Measurements from ENCODE around the gene LRIG3. TPM values are rescaled to one million over a fixed set of nuclear protein-coding genes. Genes with fewer than 3 reads are reported as not detected.

LRIG3 gene
- total and polyA plus RNA-seq, 2 of the 4 experiments (the other 2 are of a cell fraction), result 26.4 to 71.2 TPM

DNA sequence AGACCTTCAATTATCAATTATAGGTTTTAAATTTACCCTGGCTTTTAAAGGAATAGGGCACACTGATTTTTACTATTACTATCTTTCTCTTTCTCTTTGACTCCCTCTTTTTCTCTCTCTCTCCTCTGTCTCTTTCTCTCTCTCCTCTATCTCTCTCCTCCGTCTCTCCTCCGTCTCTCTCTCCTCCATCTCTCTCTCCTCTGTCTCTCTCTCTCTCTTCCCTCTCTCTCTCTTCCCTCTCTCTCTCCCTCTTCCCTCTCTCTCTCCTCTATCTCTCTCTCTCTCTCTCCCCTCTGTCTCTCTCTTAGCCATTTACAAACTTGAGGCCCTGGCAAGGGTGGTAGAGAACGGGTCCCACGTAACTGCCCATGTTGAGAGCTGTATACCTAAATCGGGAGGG is 62.3 kb downstream of the LRIG3 start:
- H2BK15ac ChIP-seq (ENCODE audit: low read depth, low read length), result no peak overlapping the region
- no peak overlapping the region for H2BK20ac ChIP-seq (ENCODE audit: low read depth, low read length)
- ChIA-PET CTCF (no interaction called here), POLR2A (ENCODE audit: unreplicated experiment) (no interaction called here)
- no peaks in the 10 kb centered on the region for H3K27me3 ChIP-seq (ENCODE audit: control insufficient read depth, insufficient read depth, low read length)
- TF ChIP-seq MAFK (IDR thresholded peaks at IDR 0.05; ENCODE audit: low read depth, low read length) (no peak), MXI1 (IDR thresholded peaks at IDR 0.05; ENCODE audit: borderline replicate concordance, low read depth, low read length) (no peak), SMC3 (IDR thresholded peaks at IDR 0.05; ENCODE audit: low read depth, low read length) (no peak), RAD21 (IDR thresholded peaks at IDR 0.05; ENCODE audit: low read length) (no peak), ELK1 (IDR thresholded peaks at IDR 0.05; ENCODE audit: borderline replicate concordance, low read depth, low read length) (no peak), BHLHE40 (IDR thresholded peaks at IDR 0.05; ENCODE audit: low read depth, low read length) (no peak), MAZ (IDR thresholded peaks at IDR 0.05; ENCODE audit: borderline replicate concordance, low read depth, low read length) (no peak), CEBPB (IDR thresholded peaks at IDR 0.05; ENCODE audit: low read depth, low read length) (no peak), RFX5 (IDR thresholded peaks at IDR 0.05; ENCODE audit: low read depth, low read length) (no peak), CHD1 (IDR thresholded peaks at IDR 0.05; ENCODE audit: low read depth, low read length) (no peak)
- TF ChIP-seq, protein P1, sequence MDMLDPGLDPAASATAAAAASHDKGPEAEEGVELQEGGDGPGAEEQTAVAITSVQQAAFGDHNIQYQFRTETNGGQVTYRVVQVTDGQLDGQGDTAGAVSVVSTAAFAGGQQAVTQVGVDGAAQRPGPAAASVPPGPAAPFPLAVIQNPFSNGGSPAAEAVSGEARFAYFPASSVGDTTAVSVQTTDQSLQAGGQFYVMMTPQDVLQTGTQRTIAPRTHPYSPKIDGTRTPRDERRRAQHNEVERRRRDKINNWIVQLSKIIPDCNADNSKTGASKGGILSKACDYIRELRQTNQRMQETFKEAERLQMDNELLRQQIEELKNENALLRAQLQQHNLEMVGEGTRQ (IDR thresholded peaks at IDR 0.05; ENCODE audit: low read depth, low read length), result no peak
- TF ChIP-seq, protein P2, sequence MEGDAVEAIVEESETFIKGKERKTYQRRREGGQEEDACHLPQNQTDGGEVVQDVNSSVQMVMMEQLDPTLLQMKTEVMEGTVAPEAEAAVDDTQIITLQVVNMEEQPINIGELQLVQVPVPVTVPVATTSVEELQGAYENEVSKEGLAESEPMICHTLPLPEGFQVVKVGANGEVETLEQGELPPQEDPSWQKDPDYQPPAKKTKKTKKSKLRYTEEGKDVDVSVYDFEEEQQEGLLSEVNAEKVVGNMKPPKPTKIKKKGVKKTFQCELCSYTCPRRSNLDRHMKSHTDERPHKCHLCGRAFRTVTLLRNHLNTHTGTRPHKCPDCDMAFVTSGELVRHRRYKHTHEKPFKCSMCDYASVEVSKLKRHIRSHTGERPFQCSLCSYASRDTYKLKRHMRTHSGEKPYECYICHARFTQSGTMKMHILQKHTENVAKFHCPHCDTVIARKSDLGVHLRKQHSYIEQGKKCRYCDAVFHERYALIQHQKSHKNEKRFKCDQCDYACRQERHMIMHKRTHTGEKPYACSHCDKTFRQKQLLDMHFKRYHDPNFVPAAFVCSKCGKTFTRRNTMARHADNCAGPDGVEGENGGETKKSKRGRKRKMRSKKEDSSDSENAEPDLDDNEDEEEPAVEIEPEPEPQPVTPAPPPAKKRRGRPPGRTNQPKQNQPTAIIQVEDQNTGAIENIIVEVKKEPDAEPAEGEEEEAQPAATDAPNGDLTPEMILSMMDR (conservative IDR thresholded peaks at IDR 0.05; ENCODE audit: low read depth, low read length), result no peak
- intact Hi-C loops (cut with micrococcal nuclease) (no loop called here), dilution Hi-C loops (cut with HindIII; ENCODE audit: low sequenced_read_pairs, unreplicated experiment) (no loop called here), in situ Hi-C loops (cut with MboI; ENCODE audit: low sequenced_read_pairs) (no loop called here)
- ATAC-seq (ENCODE audit: low read depth), result no peak
- no peak overlapping the region for H3K27ac ChIP-seq (ENCODE audit: insufficient read depth, low read length)
- H3K56ac ChIP-seq (ENCODE audit: extremely low read depth, insufficient read depth, low read length), result no peak overlapping the region
- H3K9ac ChIP-seq (ENCODE audit: low read depth, low read length), result no peak overlapping the region
- no peaks in the 10 kb centered on the region for H3K9me1 ChIP-seq (ENCODE audit: insufficient read depth, low read length)
- H4K20me1 ChIP-seq (ENCODE audit: insufficient read depth, low read length), result no peaks in the 10 kb centered on the region
- no peak overlapping the region for H3K14ac ChIP-seq (replicated peaks; ENCODE audit: low read depth, low read length)
- no peak overlapping the region for H2BK5ac ChIP-seq (ENCODE audit: low read depth, low read length, poor library complexity, severe bottlenecking)
- H3K4me3 ChIP-seq (ENCODE audit: insufficient read depth, low read depth, low read length), result no peak overlapping the region
- H3K36me3 ChIP-seq (ENCODE audit: control insufficient read depth, insufficient read depth, low read length), result no peaks in the 10 kb centered on the region
- H3K79me1 ChIP-seq (ENCODE audit: low read depth in 1 of 2, low read length in 2 of 2), result no peaks in the 10 kb centered on the region
- no peak overlapping the region for H3K4ac ChIP-seq (ENCODE audit: low read depth, low read length)
- H2AK9ac ChIP-seq (replicated peaks; ENCODE audit: low read depth, low read length, poor library complexity), result no peak overlapping the region
- no peak for DNase-seq
- no peak overlapping the region for H2AK5ac ChIP-seq (ENCODE audit: low read depth, low read length)
- no peak overlapping the region for H3K18ac ChIP-seq (ENCODE audit: low read depth, low read length)
- H4K91ac ChIP-seq (ENCODE audit: insufficient read depth, low read depth, low read length), result no peak overlapping the region
- no TSS peak for BruUV-seq (replicated peaks)
- H2BK120ac ChIP-seq (ENCODE audit: low read depth, low read length), result no peak overlapping the region
- no peak overlapping the region for H2AFZ ChIP-seq (replicated peaks; ENCODE audit: low read length, poor library complexity)
- no peaks in the 10 kb centered on the region for H3K9me3 ChIP-seq (ENCODE audit: control insufficient read depth, insufficient read depth, low read length)
- H4K8ac ChIP-seq (ENCODE audit: low read depth in 2 of 2, low read length in 2 of 2), result no peak overlapping the region
- no peak overlapping the region for H4K5ac ChIP-seq (ENCODE audit: low read depth, low read length)
- H3K23ac ChIP-seq (ENCODE audit: low read depth, low read length), result no peak overlapping the region
- 83% methylated on average over 2 of the region's 5 CpGs; no CpG with 5 or more reads in 1 of the 2 experiments for WGBS, 2 experiments (ENCODE audit: extremely low coverage in 2 of 2, insufficient read length in 1 of 2)
- H3K4me2 ChIP-seq (ENCODE audit: low read depth, low read length), result no peak overlapping the region
- H3K4me1 ChIP-seq (ENCODE audit: control insufficient read depth, insufficient read depth, low read length), result no peaks in the 10 kb centered on the region
